NCI-H146 treated with DMSO at 0.1 percent for 48 hours (cell line): ENCODE data around the gene ZNF578.
"Not testable (repeated sequence)": the region's sequence is repeated elsewhere in the genome, so short reads cannot be mapped to it uniquely, and the experiment has no call there.

Experiments used
- DNase-seq: peaks from one replicate; lab custom pipeline; 2025; ENCODE audit not compliant: unreplicated experiment; lab: John Stamatoyannopoulos, UW

ZNF578 gene

DNA sequence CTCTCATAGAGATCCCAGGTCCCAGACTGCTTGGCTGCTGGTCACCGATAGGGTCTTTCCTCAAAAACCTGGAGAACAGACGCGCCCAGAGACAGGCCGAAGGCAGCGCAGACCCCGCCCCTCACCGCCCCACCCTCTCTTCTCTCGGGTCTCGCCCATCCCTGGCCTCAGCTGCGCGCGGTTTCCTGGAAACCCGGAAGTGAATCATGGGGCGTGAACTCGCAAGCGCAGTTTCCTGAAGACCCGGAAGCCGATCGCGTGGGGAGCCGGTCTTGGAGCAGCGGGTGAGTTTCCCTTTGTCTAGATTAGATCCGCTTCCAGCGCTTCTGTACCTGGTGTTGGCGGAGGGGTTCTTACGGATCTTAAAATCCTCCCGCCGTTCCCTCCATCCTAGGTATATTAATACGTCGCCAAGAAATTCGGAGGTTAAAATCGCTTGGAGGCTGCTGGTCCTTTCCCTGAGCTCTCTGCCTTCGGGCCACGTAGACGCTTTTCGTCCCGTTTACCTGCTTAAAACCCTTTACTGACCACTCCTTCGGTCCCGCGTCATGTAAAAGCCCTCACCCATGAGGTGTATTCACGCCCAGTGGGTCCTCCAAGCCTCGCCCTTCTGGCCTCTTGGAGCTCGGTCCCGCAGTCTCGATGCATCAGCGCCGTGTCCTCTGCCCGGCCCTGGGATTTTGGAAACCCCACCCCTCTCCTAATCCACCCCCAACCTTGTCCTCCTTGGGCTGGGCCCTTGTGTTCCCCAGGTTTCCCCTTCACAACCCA is at the start of gene ZNF578:
TSS of gene ZNF578 (plus strand) at position 230 of the 771 bp plus-strand sequence. CDS start 48,293 bp downstream, outside the sequence.
- no peak for DNase-seq

- no peak for DNase-seq
These were observed 43.1 kb upstream of the ZNF578 start for GRCh38 chr19:52410276-52410675.

DNA sequence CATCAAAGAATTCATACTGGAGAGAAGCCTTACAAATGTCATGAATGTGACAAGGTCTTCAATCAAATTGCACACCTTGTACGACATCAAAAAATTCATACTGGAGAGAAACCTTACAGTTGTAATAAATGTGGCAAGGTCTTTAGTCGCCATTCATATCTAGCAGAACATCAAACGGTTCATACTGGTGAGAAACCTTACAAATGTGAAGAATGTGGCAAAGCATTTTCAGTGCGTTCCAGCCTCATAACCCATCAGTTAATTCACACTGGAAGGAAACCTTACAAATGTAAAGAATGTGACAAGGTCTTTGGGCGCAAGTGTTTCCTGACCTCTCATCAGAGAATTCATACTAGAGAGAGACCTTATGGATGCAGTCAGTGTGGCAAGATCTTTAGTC is 37.6 kb upstream of the ZNF578 start:
- DNase-seq: no peak

- no peak for DNase-seq
These were observed 24.4 kb upstream of the ZNF578 start, which contains the start of gene ZNF534 for GRCh38 chr19:52428937-52429336. ZNF534 (plus strand) TSS chr19:52429148; CDS start chr19:52431475, 2,327 bp downstream.

GRCh38 chr19:52442179-52442578 is 11.2 kb upstream of the ZNF578 start:
- DNase-seq: no peak

GRCh38 chr19:52444506-52444905 is 8.8 kb upstream of the ZNF578 start:
- DNase-seq: no peak

DNA sequence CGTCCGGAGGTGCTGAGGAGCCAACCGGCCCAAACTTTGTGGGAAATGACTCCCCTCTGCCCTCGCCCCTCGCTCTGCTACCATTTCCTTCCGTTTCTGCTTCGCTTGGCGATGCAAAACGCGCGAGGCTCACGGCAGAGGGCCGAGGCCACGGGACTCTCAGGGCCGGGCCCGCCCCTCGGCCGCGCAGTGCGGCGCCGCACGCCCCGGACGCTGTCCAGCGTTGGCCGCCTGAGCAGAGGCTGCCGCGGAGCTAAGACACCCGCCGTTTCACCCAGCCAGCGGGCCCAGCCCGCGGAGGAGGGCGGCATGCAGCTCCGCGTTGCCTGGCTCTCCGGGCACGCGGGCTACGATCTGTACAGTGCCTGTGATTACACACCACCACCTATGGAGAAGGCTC is 2.1 kb upstream of the ZNF578 start:
- DNase-seq: no peak

GRCh38 chr19:52464798-52465470 is 11.6 kb downstream of the ZNF578 start:
- DNase-seq: peak; percentile 35

DNA sequence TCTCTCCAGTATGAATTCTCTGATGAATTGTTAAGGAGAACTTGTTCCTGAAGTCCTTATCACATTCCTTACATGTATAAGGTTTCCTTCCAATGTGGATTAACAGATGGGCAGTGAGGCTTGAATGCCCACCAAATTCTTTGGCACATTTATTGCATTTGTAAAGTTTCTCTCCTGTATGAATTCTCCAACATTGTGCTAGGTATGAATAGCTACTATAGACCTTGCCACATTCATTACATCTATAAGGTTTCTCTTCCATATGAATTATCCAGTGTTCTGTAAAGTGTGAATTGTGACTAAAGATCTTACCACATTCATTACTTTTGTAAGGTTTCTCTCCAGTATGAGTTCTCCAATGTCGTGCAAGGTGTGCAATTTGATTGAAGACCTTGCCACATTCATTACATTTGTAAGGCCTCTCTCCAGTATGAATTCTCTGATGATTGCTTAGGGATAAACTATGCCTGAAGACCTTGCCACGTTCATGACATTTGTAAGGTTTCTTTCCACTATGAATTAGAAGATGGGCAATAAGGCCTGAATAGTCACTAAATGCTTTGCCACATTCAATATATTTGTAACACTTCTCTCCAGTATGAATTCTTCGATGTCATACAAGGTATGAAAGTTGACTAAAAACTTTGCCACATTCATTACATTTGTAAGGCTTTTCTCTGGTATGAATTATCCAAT is 20.4 kb downstream of the ZNF578 start:
- DNase-seq: no peak

DNA sequence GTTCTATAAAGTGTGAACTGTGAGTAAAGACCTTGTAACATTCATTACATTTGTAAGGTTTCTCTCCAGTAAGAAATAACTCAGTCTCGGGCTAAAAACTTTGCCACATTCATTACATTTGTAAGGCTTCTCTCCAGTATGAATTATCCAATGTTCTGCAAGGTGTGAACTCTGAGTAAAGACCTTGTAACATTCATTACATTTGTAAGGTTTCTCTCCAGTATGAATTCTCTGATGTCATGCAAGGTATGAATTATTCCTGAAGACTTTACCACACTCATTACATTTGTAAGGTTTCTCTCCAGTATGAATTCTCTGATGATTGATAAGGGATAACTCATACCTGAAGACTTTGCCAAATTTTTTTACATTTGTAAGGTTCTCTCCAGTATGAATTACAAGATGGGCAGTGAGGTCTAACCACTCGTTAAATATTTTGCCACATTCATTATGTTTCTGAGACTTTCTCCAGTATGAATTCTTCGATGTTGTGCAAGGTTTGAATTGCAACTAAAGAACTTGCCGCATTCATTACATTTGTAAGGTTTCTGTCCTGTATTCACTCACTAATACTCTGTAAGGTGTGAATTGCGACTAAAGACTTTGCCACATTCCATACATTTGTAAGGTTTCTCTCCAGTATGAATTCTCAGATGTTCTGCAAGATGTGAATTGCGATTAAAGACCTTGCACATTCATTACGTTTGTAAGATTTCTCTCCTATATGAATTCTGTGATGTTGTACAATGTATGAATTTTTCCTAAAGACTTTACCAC is 21.2 kb downstream of the ZNF578 start:
- no peak for DNase-seq

DNA sequence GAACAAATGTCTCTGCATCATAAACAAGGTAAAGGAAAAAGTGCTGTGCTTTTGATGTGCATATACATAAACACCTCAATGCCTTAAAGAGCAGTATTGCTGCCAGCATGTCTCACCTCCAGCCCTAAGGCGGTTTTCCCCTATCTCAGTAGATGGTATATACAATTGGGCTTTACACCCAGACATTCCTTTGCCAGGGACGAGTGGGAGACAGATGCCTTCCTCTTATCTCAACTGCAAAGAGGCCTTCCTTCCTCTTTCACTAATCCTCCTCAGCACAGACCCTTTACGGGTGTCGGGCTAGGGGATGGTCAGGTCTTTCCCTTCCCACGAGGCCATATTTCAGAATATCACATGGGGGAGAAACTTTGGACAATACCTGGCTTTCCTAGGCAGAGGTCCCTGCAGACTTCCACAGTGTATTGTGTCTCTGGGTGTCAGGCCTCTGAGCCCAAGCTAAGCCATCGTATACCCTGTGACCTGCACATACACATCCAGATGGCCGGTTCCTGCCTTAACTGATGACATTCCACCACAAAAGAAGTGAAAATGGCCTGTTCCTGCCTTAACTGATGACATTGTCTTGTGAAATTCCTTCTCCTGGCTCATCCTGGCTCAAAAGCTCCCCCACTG is 30.9 kb downstream of the ZNF578 start:
- DNase-seq: not testable (repeated sequence)

DNA sequence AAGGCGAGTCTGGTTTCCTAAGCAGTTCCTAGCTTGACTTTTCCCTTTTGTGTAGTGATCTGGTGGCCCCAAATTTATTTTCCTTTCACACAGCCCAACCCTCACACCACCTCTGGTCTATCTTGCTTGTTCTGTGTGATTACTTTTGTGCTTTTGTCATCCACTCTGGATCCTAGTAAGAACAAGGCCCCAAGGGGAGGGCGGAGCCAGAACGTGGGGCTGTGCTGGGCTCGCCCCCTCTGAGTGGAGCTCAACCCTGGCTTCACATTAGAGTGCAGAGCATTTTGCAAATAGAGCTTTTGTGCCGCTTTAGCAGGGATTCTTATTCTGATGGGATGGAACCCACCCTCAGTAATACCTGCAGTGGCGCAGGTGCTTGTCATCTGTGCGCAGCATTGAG is 31.7 kb downstream of the ZNF578 start:
- DNase-seq: not testable (repeated sequence)

- DNase-seq: not testable (repeated sequence)
These were observed 32.3 kb downstream of the ZNF578 start for GRCh38 chr19:52485561-52486240.

GRCh38 chr19:52492201-52492993 is 39.0 kb downstream of the ZNF578 start:
- DNase-seq: no peak

GRCh38 chr19:52492994-52493470 is 39.7 kb downstream of the ZNF578 start:
- DNase-seq: no peak

DNA sequence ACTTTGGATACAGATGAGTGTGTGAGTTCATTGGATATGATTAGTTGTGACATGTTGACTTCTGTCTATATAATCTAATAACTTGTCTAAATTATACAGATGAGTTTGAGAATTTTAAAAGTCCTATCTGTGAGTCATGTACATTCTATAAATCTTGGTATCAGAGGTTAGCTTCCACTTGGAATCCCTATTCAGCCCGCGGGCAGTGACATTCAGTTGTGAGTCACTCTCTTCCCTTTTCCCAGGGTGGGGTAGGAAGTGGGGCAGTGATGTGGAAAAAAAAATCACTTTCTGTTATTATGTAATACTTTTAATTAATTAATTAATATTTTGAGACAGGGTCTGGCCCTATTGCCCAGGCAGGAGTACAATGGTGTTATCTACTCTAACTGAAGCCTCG is 41.2 kb downstream of the ZNF578 start:
- no peak for DNase-seq

DNA sequence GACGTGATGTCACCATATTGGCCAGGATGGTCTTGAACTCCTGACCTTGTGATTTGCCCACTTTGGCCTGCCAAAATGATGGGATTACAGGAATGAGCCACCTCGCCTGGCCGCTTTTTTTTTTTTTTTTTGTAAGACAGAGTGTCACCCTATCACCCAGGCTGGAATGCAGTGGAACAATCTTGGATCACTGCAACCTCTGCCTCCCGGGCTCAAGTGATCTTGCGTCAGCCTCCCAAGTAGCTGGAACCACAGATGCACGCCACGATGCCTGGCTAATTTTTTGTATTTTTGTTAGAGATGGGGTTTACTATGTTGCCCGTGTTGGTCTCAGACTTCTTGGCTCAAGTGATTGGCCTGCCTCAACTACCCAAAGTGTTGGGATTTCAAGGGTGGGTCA is 45.2 kb downstream of the ZNF578 start:
- no peak for DNase-seq

DNA sequence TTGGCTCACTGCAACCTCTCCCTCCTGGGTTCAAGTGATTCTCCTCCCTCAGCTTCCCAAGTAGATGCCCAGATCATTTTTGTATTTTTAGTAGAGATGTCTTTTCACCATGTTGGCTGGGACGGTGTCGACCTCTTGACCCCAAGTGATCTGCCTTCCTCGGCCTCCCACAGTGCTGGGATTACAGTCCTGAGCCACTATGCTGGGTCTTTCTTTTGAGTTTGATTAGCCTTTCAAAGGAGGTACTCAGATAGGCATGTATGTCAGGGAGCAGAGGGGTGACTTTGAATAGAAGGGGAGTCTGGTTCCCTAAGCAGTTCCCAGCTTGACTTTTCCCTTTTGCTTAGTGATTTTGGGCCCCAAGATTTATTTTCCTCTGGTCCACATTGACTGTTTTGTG is 47.1 kb downstream of the ZNF578 start:
- DNase-seq: not testable (repeated sequence)

- not testable (repeated sequence) for DNase-seq
These were observed 47.6 kb downstream of the ZNF578 start for GRCh38 chr19:52500991-52501390.
